SHP77 treated with DMSO at 0.1 percent for 48 hours (cell line): ENCODE measurements around the gene SALL4.
"Not testable (repeated sequence)": the region's sequence is repeated elsewhere in the genome, so short reads cannot be mapped to it uniquely, and the experiment has no call there.

Experiments
- DNase-seq: peaks from one replicate; lab custom pipeline; 2025; lab: John Stamatoyannopoulos, UW

Gene SALL4

GRCh38 chr20:51802170-51802751 is at the start of gene SALL4:
TSS of gene SALL4 (minus strand) at chr20:51802521. CDS start at chr20:51802408, 113 bp downstream.
- no peak for DNase-seq

GRCh38 chr20:51848346-51848745 is 46.0 kb upstream of the SALL4 start:
- no peak for DNase-seq

DNA sequence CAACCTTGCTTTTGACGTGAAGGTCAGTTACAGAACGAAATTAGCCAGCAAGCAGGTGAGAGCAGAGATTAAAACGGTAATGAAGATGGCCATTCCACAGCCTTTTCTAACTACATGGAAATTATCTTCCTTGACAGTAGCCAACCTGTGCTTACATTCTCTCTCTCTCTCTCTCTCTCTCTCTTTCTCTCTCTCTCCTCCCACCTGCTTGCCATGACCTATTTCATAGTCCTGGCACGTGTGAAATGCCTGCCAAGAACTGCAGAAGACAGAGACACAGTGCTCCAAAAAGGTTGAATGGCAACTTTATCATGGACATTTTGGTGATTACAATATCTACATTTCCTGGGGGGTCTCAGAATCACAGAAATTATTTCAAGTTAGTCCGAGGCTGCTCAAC is 38.5 kb upstream of the SALL4 start:
- DNase-seq: no peak

- no peak for DNase-seq
Observed at GRCh38 chr20:51837876-51838420, 35.6 kb upstream of the SALL4 start.

DNA sequence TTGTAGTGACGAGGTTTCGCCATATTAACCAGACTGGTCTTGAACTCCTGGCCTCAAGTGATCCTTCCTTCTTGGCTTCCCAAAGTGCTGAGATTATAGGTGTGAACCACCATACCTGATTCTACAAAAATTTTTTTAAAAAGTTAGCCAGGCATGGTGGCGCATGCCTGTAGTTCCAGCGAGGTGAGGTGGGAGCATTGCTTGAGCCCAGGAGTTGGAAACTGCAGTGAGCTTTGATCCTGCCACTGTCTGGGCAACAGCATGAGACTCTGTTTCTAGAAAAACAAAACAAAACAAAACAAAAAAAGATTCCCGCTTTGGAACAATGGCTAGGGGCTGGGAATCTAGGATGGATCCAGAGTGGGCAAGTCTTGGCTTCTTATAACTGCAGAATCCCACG is 35.1 kb upstream of the SALL4 start:
- DNase-seq: no peak

GRCh38 chr20:51833326-51833725 is 31.0 kb upstream of the SALL4 start:
- no peak for DNase-seq

DNA sequence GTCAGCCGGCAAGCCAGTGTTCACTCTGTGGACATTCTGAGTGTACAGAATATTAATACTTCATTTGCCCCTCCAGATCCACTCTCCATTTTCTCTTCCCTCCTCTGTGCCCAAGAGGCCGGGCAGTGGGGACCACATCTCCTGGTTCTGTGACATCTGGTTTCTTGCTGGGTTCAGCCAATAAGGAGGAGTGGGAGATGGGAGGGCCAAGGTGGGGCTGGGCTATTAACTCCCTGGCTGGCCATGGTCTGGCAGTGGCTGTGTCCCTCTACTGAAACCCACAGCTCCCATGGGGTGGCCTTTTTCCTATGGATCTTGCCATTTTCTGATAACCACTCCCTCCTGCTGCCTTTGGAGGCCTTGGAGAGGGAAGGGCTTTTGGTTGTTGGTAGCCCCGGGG is 30.0 kb upstream of the SALL4 start:
- no peak for DNase-seq

- DNase-seq: no peak
Observed at GRCh38 chr20:51831866-51832265, 29.5 kb upstream of the SALL4 start.

GRCh38 chr20:51830538-51830937 is 28.2 kb upstream of the SALL4 start:
- DNase-seq: no peak

- DNase-seq: no peak
Observed at GRCh38 chr20:51828762-51829161, 26.4 kb upstream of the SALL4 start.

DNA sequence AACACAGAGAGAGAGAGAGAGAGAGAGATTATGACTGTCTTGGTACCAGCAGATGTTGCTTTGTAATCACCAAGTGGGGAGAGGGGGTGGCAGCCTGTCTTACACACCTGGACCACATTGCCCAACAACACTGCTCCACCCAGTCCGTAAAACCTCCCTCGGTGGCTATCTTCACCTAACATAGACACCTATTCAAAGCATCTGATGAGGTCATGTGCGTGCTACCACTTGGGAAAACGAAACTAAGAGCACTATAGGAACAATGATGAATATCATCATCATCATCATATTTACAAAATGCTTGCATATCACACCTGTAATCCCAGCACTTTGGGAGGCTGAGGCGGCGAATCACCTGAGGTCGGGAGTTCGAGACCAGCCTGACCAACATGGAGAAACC is 24.1 kb upstream of the SALL4 start:
- DNase-seq: no peak

- DNase-seq: no peak
Observed at GRCh38 chr20:51818479-51819008, 16.2 kb upstream of the SALL4 start.

GRCh38 chr20:51816856-51817255 is 14.5 kb upstream of the SALL4 start:
- not testable (repeated sequence) for DNase-seq

DNA sequence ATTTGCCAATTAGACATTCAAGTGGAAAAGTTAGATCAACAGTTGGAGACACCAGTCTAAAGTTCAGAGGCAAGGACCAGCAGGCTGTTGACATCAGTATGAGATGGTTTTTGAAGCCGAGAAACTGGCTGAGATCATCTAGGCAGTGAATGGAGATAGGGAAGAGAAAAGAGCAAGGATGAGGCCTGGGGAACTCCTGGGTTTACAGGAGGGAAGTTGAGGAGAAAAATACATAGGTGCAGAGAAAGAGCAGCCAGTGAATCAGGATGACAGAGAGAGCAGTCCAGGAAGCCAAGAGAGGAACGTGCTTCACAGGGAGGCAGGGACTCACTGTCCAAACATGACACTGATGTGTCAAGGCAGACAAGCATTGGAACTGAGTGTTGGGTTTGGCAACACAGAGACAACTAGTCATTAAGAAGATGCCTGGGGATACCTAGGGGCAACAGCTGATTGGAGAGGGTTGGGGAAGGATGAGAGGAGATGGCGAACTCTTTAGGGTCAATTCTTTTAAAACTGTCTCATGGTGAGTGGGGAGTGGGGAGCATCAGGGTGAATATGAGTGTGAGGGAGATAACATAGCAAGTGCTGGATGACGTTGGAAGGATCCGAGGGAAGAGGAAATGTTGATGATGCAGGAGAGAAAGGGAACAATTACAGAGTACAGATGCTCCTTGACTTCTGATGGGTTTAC is 13.2 kb upstream of the SALL4 start:
- DNase-seq: no peak

GRCh38 chr20:51812861-51813260 is 10.5 kb upstream of the SALL4 start:
- no peak for DNase-seq

DNA sequence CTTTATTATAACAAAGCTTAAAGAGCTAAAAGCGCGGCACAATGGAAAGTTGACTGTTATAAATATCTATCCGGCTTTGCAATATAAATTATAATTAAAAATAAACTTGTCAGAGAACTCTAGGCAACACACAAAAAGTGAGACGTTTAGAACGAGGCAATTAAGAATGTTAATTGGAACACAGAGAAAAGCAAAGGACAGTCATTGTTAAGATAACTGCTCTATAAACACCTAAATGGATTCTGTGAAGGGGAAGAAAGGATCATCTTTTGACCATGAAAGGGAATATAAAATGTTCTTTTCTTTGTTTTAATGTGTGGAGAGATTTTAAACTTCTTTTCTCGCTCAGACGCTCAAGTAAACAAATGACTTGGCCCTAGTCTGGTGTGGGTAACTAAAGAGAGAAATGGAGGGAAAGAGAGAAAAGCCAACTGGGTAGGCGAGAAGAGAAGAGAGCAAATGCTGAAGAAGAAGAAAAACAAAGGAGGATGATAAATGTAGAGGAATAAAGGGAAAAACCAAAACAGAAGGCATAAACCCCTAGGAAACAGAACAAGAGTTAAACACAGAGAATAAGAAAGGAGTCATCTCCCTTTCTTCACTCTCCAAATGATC is 9.3 kb upstream of the SALL4 start:
- no peak for DNase-seq

GRCh38 chr20:51811042-51811355 is 8.7 kb upstream of the SALL4 start:
- DNase-seq: no peak

DNA sequence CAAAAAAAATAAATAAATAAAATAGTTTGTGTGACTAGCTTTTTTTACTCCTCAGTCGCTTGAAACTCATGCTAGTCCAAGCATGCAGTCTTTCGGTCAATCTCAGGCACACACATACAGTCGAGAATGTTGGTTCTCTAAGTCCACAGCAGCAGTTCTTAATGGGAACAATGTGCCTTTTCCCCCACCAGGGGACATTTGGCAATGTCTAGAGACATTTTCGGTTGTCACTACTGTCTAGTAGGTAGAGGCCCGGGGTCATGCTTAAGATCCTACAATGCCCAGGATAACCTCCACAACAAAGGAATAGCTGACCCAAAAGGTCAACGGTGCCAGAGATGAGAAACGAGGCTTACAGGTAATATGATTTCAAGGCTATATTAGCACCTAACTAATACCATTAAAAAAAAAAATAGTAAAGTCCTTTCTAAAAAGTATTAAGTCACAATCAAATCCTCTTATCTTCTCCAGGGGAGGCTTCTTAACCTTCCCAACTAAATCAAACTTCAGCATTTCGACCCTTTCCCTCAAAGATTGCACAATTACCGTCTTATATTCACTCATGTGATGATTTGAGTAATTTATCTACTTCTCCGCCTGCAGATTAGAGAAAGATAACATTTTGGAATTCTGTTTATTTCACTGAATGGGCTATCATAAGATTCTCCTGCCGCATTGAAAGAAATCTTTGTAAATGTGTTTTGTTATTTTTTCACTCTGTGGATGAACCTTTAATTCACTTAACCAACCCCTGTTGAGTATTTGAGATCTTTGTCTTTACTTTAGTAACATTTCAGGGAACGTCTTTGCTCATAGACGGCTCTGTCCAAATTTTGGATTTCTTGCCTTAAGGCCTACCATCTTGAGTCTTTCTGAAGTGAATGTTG is 8.1 kb upstream of the SALL4 start:
- no peak for DNase-seq

DNA sequence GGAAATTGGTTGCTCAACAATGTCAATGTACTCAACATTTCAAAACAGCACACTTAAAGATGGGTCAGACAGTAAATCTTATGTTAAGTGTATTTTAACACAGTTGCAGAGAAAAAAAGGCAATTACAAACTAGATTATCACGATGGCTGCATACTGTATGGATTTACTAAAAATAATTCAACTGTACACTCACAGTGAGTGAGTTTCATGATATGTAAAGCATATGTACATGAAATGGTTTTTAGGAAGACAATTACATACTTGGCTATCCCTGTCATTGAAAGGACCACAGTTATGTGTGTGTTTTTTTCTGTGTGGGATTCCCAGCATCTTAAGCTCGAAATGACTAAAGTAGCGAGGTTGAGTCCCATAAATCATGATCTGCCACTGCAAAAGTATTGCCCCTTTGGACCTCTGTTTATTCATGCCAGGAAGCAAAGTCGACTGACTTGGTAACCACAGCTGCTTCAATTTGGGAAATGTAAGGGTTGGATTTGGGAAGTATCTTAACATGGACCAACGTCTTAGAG is 5.5 kb upstream of the SALL4 start:
- DNase-seq: no peak

- DNase-seq: no peak
Observed at GRCh38 chr20:51804754-51805153, 2.4 kb upstream of the SALL4 start.

GRCh38 chr20:51803148-51803854 is 980 bp upstream of the SALL4 start:
- DNase-seq: no peak

DNA sequence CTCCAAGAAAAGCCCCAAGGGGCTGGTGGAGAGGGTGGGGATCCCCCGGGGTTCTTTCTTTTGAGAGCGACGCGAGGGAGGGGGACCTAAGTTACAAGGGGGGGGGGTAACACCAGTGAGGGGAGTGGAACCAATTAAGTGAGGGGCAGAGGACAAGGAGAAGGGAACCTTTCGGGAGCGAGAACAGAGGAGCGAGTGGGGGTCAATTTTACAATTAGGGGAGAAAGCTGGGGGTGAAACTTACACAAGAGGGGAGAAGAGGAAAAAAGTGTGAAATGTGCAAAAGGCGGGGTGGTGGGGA is 548 bp downstream of the SALL4 start:
- DNase-seq: no peak
